Measurements from ENCODE around the gene SUGCT. TPM values are rescaled to one million over a fixed set of nuclear protein-coding genes. Genes with fewer than 3 reads are reported as not detected.

Gene SUGCT
- total RNA-seq, 1 donor from 2014 or later, result 9.8 TPM

- DNase-seq (ENCODE audit: low spot score in 2 of 2, unreplicated experiment in 2 of 2), result no peak
- H3K4me1 Mint-ChIP-seq, result peaks cover 53% of the 10 kb centered on the region
- peaks cover 5% of the 10 kb centered on the region for H3K9me3 Mint-ChIP-seq
- H3K4me3 Mint-ChIP-seq, result no peak overlapping the region
- no peaks in the 10 kb centered on the region for H3K27me3 Mint-ChIP-seq (ENCODE audit: low read depth)
- TF ChIP-seq, protein P1, sequence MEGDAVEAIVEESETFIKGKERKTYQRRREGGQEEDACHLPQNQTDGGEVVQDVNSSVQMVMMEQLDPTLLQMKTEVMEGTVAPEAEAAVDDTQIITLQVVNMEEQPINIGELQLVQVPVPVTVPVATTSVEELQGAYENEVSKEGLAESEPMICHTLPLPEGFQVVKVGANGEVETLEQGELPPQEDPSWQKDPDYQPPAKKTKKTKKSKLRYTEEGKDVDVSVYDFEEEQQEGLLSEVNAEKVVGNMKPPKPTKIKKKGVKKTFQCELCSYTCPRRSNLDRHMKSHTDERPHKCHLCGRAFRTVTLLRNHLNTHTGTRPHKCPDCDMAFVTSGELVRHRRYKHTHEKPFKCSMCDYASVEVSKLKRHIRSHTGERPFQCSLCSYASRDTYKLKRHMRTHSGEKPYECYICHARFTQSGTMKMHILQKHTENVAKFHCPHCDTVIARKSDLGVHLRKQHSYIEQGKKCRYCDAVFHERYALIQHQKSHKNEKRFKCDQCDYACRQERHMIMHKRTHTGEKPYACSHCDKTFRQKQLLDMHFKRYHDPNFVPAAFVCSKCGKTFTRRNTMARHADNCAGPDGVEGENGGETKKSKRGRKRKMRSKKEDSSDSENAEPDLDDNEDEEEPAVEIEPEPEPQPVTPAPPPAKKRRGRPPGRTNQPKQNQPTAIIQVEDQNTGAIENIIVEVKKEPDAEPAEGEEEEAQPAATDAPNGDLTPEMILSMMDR (IDR thresholded peaks at IDR 0.05; ENCODE audit: unreplicated experiment), result no peak
- peaks cover 2% of the 10 kb centered on the region for H3K36me3 Mint-ChIP-seq
- H3K27ac Mint-ChIP-seq, result peak overlapping the region; percentile 96
These were observed 334.4 kb downstream of the SUGCT start for GRCh38 chr7:40468891-40469864.

DNA sequence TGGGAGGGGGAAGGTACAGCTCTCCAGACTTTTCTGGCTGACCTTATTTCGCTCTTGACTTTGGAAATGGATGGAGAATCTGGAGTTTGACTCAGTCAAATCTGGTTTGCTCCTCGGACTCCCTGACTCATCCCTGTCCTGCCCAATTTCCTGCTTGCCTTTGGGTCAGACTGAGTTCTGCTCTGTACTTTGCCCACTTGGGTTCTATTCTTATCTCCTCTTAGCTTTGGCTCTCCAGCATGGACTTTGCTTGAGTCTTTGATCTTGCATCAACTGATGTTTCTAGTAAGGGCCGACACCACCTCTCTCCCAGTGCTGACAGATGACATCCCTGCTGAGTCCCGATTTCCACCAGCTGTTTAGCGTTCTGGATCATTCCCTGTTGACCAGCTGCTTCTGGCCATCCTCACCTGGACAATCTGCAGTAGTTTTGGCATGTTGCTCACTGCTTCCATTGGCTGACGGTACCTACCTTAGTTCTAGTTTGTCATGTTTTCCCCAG, 335.3 kb downstream of the SUGCT start:
- H3K4me1 Mint-ChIP-seq, result peaks cover 53% of the 10 kb centered on the region
- H3K27ac Mint-ChIP-seq, result peak overlapping the region; percentile 96
- H3K36me3 Mint-ChIP-seq, result peaks cover 4% of the 10 kb centered on the region
- no peak overlapping the region for H3K4me3 Mint-ChIP-seq
- H3K9me3 Mint-ChIP-seq, result peaks cover 6% of the 10 kb centered on the region
- no peaks in the 10 kb centered on the region for H3K27me3 Mint-ChIP-seq (ENCODE audit: low read depth)
- TF ChIP-seq, protein P1 (IDR thresholded peaks at IDR 0.05; ENCODE audit: unreplicated experiment), result no peak
- DNase-seq (ENCODE audit: low spot score in 2 of 2, unreplicated experiment in 2 of 2), result no peak

DNA sequence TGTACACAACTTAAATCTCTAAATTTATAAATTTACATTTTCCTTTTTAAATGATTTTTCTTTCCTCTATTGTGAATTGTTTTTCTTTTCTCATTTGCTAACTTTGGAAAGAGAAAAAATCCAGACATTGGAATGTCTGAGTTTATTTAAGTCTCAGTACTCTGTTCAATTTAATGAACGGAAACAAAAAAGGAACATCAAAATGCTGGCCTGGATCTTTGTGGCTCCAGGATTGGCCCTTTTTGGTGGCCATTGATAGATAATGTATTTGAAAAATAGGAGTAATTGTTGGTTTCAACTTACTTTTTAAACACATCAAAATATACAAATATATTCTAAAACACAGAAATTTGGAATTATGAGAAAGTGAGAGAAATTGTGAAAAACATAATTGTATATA, 336.0 kb downstream of the SUGCT start:
- no peaks in the 10 kb centered on the region for H3K27me3 Mint-ChIP-seq (ENCODE audit: low read depth)
- TF ChIP-seq, protein P1 (IDR thresholded peaks at IDR 0.05; ENCODE audit: unreplicated experiment), result no peak
- peaks cover 4% of the 10 kb centered on the region for H3K36me3 Mint-ChIP-seq
- peak overlapping the region; percentile 96 for H3K27ac Mint-ChIP-seq
- peaks cover 53% of the 10 kb centered on the region for H3K4me1 Mint-ChIP-seq
- H3K9me3 Mint-ChIP-seq, result peaks cover 6% of the 10 kb centered on the region
- H3K4me3 Mint-ChIP-seq, result no peak overlapping the region
- no peak for DNase-seq (ENCODE audit: low spot score in 2 of 2, unreplicated experiment in 2 of 2)

DNA sequence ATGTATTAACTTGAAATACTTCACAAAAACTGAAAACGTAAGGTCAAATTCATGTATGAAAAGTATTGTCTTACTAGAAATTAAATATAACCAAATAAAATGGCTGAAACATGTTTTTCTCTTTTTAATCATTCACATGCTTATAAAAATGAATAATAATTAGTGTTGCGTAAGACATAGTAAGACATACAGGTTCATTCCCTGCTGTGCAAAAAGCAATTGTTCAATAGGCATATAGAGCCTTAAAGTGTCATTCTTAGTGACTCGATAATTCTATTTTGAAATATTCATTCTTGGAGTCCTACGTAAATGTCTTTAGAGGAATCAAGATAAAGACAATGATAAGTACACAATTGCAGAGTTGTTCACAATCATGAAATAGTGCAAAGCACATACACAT, 337.1 kb downstream of the SUGCT start:
- Mint-ChIP-seq H3K9me3 (peaks cover 6% of the 10 kb centered on the region), H3K4me1 (peaks cover 45% of the 10 kb centered on the region), H3K27ac (peak overlapping the region; percentile 69), H3K27me3 (ENCODE audit: low read depth) (no peaks in the 10 kb centered on the region), H3K4me3 (no peak overlapping the region), H3K36me3 (peaks cover 4% of the 10 kb centered on the region)
- TF ChIP-seq, protein P1 (IDR thresholded peaks at IDR 0.05; ENCODE audit: unreplicated experiment), result no peak
- DNase-seq (ENCODE audit: low spot score in 2 of 2, unreplicated experiment in 2 of 2), result no peak

DNA sequence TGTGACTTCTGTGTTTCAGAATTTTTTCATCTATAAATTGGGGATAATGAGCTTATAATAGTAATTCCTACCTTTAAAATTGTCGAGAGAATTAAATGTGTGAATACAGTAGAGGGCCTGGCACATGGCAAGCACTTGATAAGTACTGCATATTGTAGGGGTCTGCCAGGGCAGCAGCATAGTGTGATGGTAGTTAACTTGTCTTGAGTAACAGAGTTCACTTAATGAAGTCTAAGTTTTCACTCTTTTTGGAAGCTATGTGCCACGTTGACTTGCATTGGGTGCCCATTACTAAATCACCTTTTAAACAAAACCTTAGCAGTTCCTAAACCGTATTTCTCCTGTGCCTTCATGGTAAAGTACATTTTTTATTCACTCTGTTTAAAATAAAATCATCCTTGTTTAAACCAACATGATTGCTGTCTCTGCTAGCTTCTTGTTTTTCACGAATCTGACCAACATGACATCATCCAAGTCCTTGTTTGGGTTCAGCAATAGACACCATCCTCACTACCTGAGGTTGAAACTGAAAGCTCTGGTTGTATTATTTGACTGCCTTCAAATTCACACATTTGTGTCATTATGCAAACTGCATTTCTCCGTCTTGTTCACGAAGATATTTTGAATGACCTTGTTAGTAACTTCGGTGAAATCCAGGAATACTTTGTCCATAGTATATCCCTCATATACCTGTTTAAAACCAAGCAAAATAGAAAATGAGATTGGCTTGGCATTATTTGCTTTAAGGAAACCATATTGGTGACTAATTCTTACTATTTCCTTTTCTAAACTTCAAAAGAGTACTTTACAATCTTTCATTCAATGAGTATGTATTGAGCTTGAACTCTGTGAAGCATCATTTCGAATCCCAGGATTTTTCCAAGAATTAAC, 340.2 kb downstream of the SUGCT start:
- no peaks in the 10 kb centered on the region for H3K27me3 Mint-ChIP-seq (ENCODE audit: low read depth)
- no peak for DNase-seq (ENCODE audit: low spot score in 2 of 2, unreplicated experiment in 2 of 2)
- no peak overlapping the region for H3K4me3 Mint-ChIP-seq
- TF ChIP-seq, protein P1 (IDR thresholded peaks at IDR 0.05; ENCODE audit: unreplicated experiment), result no peak
- H3K36me3 Mint-ChIP-seq, result peaks cover 4% of the 10 kb centered on the region
- H3K4me1 Mint-ChIP-seq, result peaks cover 21% of the 10 kb centered on the region
- no peak overlapping the region for H3K27ac Mint-ChIP-seq
- H3K9me3 Mint-ChIP-seq, result peaks cover 6% of the 10 kb centered on the region

Data from mesothelial cell of epicardium (in vitro differentiated cells).